Globus pallidus (tissue), 1 donor: ENCODE results near the gene UBAC2.
"Not testable (repeated sequence)": the region's sequence is repeated elsewhere in the genome, so short reads cannot be mapped to it uniquely, and the experiment has no call there.

Source experiments
- DNase-seq: peaks from one replicate; pipeline ENCODE4 v3.0.0-alpha.2; 2015; ENCODE audit warnings: low spot score

The UBAC2 gene

DNA sequence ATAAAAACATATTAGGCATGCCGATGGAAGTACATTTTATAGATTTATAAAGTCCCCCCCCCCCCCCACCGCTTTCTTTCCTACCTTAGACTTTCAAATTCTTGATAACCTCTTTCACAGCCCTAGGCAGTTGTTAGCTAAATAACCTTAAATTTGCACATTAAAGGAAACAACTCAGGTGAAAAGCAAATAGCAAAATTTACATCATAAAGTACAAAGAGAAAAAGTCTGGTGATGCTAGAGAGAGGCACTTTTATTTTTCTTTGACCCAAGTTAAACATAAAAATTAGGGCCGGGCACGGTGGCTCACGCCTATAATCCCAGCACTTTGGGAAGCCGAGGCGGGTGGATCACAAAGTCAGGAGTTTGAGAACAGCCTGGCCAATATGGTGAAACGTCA is 15.0 kb upstream of the UBAC2 start:
- no peak for DNase-seq

DNA sequence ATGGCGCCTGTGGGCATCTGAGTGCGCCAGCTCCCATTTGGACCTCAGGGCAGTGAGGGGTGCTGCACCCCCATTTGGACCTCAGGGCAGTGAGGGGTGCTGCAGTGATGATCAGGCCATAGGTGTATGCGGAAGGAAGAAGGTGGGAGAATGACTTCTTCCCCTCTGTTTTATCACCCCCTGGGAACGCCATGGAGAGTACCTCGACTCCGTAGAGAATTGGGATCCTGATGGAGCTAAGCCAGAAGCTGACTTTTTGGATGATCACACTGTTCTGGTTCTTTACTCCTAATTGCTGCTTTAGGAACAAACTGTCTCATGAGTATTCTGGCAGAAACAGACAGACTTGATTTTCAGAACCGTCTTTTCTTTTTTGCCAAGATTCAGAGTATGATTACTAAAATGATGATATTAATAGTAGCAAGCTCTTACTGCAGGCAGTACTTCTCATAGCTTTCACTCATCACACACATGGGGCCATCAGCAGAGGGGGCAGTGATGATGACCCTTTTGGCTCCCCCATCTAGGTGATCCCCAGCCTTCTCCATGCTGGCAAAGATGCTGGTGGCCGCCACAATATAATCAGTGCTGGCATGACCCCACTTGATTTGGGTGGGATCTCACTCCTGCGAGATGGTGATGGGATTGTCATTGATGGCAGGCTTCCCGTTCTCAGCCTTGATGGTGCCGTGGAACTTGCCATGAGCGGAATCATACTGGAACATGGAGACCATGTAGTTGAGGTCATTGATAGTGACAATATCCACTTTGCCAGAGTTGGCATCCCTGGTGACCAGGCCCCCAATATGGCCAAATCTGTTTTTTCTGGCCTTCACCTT is 10.3 kb upstream of the UBAC2 start:
- DNase-seq, result no peak

DNA sequence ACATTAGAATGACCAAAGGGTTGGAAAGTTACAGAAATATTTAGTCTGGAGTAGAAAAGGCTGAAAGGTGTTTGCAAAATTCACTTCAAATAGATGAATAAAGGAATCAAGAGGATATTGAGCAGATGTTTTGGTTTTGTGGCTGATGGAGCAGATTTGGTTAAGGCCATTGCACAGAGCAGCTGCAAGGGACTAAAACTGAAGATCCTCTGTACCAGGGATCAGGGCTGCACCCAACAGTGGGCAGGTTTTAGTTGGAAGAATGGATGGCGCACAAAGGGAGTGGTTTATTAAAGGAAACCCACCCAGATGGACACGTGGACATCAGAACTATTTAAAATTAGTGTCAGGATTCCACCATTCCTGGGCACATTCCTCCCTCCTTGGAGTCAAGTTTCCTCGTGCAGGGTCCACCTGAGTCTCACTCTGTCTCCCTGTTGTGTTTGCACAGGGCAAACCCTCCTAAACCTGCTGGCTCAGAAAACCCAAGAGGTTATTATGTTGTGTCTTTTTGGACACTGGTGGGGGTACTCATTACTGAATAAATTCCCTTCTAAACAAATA is 9.2 kb upstream of the UBAC2 start:
- no peak for DNase-seq

- no peak for DNase-seq
Measured at GRCh38 chr13:99191900-99192399, 8.7 kb upstream of the UBAC2 start.

- no peak for DNase-seq
Measured at GRCh38 chr13:99192480-99192879, 8.2 kb upstream of the UBAC2 start.

- DNase-seq, result no peak
Measured at GRCh38 chr13:99193152-99193551, 7.5 kb upstream of the UBAC2 start.

- DNase-seq, result no peak
Measured at GRCh38 chr13:99196466-99197116, 4.1 kb upstream of the UBAC2 start.

DNA sequence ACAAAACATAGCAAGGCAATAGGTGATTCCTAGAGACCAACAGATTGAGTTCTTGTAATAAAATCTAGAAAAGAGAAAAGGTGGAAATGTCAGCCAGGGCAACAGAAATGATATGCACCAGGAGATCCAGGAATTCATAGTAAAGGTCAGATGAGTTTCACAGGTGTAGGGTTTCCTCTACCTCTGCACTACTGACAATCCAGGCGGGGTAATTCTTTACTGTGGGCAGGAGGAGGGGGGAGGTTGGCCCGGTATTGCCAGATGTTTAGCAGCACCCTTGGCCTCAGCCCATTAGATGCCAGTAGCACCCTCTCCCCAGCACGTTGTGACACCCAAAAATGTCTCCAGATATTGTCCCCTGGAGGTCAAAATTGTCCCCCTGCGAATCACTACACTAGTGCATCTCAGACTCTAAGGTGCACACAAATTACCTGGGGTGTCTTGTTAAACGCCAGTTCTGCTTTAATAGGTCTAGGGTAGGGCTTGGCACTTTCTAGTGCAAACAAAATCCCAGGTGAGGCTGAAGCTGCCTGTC is 3.5 kb upstream of the UBAC2 start:
- DNase-seq, result no peak

- no peak for DNase-seq
Measured at GRCh38 chr13:99199541-99200431, 868 bp upstream of the UBAC2 start.

GRCh38 chr13:99203601-99204579 is 3.2 kb downstream of the UBAC2 start:
- no peak for DNase-seq

- DNase-seq, result no peak
Measured at GRCh38 chr13:99205621-99206220, 5.1 kb downstream of the UBAC2 start.

- DNase-seq, result no peak
Measured at GRCh38 chr13:99206226-99206625, 5.6 kb downstream of the UBAC2 start.

DNA sequence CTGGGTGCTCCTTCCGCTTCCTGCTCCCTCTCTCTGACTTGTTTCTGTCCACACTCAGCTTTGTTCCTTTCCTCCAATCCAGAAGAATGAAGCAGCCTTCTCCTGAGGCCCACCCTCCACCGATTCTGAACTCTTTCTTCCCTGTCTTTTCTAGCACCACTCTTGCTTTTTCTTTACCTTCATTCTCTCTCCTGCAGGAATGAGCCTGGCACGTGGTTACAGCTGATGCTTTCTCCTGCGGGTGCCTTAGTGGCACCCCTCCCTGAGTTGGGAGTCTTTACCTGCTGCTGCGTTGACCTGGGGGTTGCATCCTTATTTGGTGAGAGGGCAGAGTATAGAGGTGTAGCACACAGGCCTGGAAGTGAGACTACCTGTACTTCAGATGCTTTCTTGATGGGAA is 6.2 kb downstream of the UBAC2 start:
- DNase-seq, result no peak

GRCh38 chr13:99207511-99207910 is 6.9 kb downstream of the UBAC2 start:
- DNase-seq, result no peak

DNA sequence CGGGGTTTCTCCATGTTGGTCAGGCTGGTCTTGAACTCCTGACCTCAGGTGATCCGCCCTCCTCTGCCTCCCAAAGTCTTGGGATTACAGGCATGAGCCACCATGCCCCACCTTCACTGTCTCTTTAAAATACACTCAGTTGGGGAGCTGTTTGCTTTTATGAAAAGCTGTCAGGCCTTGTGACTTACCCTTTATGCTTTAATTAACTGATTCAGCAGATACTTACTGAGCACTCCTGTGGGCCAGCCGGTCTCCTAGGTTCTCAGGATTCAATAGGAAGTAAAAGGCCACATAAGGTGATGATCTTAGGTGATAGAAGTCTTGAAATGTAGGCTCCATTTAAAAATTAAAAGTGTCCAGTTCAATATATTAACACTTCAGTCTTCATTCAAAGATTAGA is 7.5 kb downstream of the UBAC2 start:
- DNase-seq, result no peak

DNA sequence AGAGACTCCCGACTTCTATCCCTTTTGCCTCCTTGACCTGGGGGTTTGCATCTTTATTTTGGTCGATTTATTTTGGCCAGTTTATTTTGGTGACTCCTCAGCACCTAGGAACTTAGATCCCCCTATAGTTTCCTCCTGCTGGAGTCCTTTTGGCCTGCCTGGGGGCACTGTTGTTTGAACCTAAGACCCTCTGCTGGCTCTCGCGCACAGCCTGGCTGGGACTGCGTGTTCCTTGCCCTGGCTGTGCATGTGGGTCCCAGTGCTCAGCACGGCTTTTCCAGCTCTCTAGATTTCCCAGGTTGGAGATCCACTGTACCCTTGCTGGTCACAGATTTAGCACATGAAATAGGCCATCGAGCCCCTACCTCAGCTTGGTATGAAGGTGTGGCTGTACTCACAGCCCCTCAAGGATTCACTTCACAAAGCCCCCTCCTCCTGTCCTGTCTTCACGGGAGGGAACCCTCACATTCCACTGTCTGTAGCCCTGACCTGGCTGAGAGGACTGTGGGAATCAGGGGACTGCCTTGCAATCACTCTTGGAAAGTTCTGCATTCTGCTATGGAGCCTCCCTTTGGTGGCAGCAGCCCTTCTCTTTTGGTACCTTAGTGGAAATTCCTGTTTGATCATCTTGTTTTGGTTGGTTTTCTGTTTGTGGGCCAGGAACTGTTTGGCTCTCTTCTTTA is 8.3 kb downstream of the UBAC2 start:
- no peak for DNase-seq

DNA sequence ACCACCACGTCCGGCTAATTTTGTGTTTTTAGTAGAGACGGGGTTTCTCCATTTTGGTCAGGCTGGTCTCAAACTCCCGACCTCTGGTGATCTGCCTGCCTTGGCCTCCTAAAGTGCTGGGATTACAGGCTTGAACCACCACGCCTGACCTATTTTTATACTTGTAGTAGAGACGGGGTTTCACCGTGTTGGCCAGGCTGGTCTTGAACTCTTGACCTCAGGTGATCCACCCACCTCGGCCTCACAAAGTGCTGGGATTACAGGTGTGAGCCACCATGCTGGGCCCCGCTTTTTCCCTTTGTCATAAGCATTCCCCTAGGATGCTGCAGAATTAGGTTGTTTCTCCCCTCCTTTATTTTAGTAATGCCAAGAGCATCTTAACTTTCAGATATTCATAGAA is 10.0 kb downstream of the UBAC2 start:
- not testable (repeated sequence) for DNase-seq

DNA sequence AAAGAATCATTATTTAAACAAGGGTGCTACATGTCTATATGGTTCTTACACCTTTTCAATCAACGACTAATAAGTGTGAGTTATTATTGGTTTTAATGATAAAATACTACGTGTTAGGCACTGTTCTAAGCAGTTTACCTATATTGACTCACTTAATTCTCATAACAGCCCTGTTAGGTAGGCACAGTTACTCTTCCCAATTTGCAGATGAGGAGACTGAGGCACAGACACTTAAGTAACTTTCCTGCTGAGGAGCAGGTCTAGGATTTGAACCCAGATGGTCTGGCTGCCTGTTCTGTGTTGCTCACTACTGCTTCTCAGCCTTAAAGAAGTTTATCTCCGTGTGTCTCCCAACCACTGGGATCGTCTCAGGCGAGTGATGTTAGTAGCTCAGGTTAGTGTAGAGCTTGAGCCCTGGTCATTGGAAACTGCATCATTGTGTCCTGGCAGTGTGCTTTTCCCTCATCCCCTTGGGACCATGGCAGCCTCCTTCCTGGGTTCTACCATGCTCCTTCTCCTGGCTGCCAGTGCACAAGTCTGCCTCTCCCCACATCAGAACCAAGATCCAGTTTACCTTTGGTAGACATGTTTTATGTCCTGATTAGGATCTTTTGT is 10.9 kb downstream of the UBAC2 start:
- DNase-seq, result no peak

- no peak for DNase-seq
Measured at GRCh38 chr13:99214232-99214631, 13.6 kb downstream of the UBAC2 start.
